HT-29 (cell line): ENCODE data around the gene ESD. TPM values are rescaled to one million over a fixed set of nuclear protein-coding genes. Genes with fewer than 3 reads are reported as not detected.

Experiments used
- DNase-seq: peaks from one replicate; pipeline ENCODE4 v3.0.0-alpha.2; 2015; ENCODE audit warnings: low spot score
- total RNA-seq: library from RNA; depleted of rRNA; stranded (reverse); fragments of >200 nt; shearing (Covaris generic); gene quantifications from 2 replicates; pipeline ENCODE4 v1.2.3, GENCODE V29; 2014; rRNA removed

The ESD gene
- total RNA-seq, 1 experiment from 2014 or later: 63.8 TPM

- no peak for DNase-seq
Measured at GRCh38 chr13:46745706-46746105, 51.3 kb downstream of the ESD start.

- no peak for DNase-seq
Measured at GRCh38 chr13:46745062-46745461, 51.9 kb downstream of the ESD start.

GRCh38 chr13:46743191-46743590, 53.8 kb downstream of the ESD start:
- DNase-seq: no peak

- DNase-seq: no peak
Measured at GRCh38 chr13:46739447-46740098, 57.4 kb downstream of the ESD start.

GRCh38 chr13:46738766-46739165, 58.2 kb downstream of the ESD start:
- no peak for DNase-seq

GRCh38 chr13:46738055-46738454, 58.9 kb downstream of the ESD start:
- no peak for DNase-seq

- DNase-seq: no peak
Measured at GRCh38 chr13:46736541-46737310, 60.2 kb downstream of the ESD start.

- no peak for DNase-seq
Measured at GRCh38 chr13:46735425-46735824, 61.5 kb downstream of the ESD start.

- no peak for DNase-seq
Measured at GRCh38 chr13:46731535-46731934, 65.4 kb downstream of the ESD start.

GRCh38 chr13:46728777-46729176, 68.2 kb downstream of the ESD start:
- DNase-seq: peak; percentile 35

- DNase-seq: no peak
Measured at GRCh38 chr13:46726347-46726746, 70.6 kb downstream of the ESD start.

Other genes starting within 250 kb of the ESD start
- 12.7 and 13.5 TPM in 2 replicates for gene LRCH1, start 244.0 kb downstream of the ESD start, total RNA-seq
- gene HTR2A, start 99.9 kb upstream of the ESD start, total RNA-seq: not detected in 2 replicates